ENCODE results near the gene TSHZ1.
A peak's percentile ranks its signal among the peaks of the same experiment; 100 is the strongest.
"Not testable (repeated sequence)": the region's sequence is repeated elsewhere in the genome, so short reads cannot be mapped to it uniquely, and the experiment has no call there.

Gene TSHZ1

DNA sequence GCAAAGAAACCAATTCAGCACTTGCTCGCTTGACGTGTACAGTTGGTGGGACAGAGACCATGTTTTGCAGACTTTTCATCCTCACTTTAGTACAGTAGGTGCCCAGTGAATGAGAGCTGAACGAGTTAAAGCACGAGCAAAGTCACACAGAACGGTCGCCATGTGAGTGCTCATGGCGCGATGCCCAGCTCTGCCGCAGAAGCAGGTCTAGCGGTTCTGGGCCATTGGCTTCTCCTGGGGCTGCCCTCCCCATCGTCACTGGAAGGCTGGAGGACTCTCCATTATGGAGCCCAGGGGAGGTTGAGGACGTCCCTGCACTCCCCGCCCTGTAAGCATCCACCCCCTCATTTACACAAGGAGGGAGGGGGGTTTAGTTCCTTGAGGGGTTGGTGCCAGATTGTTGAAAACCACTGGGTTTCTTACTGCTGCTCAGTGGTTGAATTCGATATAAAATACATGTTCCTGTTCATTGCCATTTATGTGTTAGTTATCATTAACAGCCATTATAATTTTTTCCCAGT is 26.6 kb upstream of the TSHZ1 start:
- DNase-seq (ENCODE audit: low read depth in 2 of 2), result no peak

DNA sequence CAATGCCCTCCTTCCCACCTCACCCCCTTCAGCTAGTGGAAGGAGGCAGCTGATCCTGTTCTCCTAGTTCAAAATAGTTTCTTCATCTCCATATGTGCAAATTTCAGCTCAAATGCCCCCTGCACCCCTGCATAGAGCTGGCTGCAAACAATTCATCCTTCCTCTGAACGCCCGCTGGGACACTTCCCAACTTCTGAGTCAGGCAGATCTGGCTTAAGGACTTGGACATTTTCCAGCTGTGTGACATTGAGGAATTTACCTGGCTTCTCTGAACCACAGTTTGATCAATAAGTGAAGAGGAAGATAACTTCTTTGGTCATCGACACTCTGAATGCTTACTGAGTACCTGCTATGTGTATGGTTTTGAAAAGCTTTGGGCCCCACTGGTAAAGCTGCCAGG is 25.1 kb upstream of the TSHZ1 start:
- DNase-seq (ENCODE audit: low read depth in 2 of 2), result no peak

DNA sequence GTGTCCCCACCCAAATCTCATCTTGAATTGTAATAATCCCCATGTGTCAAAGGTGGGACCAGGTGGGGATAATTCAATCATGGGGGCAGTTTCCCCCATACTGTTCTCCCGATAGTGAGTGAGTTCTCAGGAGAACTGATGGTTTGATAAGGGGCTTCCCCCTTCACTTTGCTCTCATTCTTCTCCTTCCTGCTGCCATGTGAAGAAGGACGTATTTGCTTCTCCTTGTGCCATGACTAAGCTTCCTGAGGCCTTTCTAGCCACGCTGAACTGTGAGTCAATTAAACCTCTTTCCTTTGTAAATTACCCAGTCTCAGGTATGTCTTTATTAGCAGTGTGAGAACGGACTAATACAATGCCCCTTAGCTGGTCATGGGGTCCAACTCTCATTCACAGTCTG is 22.9 kb upstream of the TSHZ1 start:
- not testable (repeated sequence) for DNase-seq (ENCODE audit: low read depth in 2 of 2)

DNA sequence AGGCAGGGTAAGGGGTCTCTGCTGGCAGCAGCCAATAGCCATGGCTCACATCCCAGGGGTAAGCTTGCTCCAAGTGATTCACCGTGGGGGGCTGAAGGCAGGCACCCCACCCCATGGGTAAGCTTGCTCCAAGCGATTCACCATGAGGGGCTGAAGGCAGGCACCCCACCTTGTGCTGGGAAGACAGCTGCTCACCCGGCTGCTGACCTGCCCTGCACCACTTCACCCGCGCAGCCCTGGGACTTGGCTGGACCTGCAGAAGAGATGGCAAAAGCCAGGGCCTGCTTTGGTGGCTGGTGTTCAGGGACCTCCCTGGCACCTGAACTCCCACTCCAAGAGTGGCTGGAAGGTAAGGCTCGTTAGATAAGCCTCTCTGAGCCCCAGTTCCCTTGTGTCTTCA is 20.9 kb upstream of the TSHZ1 start:
- no peak for DNase-seq (ENCODE audit: low read depth in 2 of 2)

DNA sequence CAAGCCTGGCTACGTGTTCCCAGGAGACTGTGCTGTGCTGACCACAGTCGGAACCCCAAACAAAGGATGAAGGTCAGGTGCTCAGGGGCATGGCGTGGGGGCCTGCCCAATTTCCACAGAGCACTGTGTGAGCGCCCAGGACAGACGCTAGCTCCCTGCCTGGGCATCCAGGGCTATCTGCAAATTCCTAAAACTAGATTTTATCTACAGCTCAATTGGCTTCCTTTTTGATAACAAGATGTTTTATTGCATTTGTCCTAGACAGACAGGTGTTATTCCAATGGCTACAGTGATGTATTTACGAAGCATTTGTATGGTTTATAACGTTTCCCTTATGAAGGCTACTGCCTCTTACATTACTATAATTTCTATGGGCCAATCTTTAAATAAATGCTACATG is 17.7 kb upstream of the TSHZ1 start:
- DNase-seq (ENCODE audit: low read depth in 2 of 2), result no peak

DNA sequence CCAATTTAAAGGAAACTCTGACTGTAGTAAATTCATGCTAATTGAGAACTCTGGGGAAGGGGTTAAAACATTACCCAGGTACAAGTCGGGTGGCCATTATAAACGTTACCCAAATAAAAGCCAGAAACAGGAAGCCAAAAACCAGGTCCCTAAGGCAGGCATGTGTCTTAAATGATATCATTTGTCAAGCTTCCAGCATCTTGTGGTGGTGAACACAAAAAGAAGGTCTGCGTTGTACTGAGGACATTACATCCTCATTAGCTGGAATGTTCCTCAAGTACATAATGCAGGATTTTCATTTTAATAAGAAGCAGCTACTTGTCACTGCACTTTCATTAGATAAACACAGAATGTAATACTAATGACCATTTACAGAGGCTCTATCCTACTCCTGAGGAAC is 12.6 kb upstream of the TSHZ1 start:
- no peak for DNase-seq (ENCODE audit: low read depth in 2 of 2)

DNA sequence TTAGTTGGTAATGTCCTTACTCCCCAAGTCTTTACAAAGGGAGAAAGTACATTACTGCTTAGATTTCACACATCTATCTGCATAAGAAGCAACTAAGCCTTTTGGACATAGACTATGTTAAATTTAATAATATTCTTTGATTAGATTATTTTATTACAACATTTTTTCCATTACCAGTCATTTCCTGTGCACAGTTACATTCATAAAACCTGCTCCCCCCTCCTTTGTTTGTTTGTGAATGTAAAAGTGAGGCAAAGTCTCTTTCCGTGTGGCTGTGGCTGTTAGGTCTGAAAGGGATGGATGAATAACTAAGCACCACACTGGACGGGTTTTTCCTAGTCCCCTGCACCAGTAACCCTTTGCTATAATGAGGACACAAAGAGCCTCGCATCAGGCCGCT is 11.3 kb upstream of the TSHZ1 start:
- no peak for DNase-seq (ENCODE audit: low read depth in 2 of 2)

DNA sequence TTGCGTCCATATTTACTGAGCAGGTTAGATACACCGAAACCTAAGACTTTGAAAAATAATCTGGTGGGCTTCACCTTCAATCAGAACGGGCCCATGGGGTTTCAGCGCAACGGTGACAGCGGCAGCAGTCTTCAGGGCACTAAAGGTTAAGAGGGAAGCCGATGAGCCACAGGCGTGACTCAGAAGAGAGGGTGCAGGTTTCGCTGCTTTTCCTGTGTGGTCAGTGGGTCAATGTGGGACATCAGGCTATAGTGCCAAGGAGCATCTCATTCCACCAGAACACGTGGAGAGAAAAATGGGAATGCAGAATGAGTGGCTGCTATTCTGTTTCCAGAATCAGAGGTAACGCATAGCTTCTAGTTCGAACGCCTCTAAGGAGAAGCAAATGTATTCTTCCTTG is 10.5 kb upstream of the TSHZ1 start:
- DNase-seq (ENCODE audit: low read depth in 2 of 2), result no peak

DNA sequence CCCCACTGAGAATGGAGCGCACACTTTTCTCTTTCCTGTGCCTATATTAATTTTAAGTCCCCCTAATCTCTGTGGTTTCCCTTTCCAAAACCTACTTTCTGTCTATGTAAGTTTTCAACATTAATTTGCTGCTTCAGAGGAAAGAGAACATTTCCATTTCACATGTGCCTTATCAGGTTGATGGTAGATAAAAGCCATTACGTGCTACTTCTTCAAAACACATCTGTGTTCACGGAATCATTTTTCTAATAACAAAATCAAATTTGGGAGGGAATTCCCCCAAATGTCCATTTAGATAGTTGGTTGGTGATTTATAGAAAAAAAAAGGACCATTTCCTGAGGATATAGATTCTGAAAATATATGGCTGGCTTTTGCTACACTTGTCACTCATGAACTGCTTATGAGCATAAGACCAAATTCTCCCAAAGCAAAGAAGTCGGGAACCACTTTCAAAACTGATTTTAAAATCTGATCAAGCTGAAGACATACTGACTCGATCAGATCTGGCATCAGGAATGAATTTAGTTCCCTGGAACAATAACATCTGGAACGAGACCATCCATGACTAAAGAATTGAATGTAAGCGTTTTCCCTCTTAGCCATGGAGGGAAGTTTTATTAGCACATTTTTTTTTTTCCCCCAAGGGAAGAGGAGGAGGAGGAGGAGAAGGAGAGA is 9.9 kb upstream of the TSHZ1 start:
- no peak for DNase-seq (ENCODE audit: low read depth in 2 of 2)

DNA sequence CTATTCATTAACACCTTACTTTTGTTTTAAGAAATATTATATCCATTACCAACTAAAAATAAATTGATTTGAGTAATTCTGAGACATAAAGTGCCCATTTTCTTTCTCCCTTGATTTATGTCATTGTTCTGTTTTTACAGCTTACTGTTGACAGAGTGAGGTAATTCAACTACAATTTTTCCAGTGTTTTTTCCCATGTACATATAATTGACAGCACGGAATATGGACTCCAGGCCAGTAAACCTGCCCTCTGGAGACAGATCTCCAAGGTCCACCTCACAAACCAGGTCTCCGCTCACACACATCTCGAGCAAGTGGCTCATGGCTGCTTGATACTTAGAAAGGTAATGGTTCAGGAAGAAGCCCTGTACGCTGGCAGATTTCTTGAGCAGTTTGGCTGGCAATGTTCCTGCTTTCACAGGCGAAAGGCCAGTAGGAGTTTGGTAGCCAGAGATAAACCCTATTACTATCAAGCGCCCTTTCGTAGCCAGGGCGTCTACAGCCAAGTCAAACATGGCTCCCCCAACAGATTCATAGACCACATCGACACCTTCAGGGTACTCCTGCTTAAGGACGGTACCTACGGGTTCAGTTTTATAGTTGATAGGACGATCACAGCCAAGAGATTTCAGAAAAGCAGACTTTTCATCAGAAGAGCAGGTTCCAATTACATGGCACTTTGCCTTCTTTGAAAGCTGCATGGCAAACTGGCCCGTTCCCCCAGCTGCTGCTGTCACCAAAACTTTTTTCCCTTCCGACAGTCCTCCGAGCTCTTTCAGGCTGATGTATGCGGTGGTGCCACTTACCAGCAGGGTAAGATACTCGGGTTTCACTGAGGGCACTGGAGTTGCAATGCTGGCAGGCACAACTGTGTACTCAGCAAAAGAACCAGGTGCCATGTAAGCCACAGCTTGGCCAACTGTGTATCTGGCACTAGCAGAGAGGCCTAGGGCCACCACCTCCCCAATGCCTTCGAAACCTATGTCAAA is 9.0 kb upstream of the TSHZ1 start:
- DNase-seq (ENCODE audit: low read depth in 2 of 2), result no peak

DNA sequence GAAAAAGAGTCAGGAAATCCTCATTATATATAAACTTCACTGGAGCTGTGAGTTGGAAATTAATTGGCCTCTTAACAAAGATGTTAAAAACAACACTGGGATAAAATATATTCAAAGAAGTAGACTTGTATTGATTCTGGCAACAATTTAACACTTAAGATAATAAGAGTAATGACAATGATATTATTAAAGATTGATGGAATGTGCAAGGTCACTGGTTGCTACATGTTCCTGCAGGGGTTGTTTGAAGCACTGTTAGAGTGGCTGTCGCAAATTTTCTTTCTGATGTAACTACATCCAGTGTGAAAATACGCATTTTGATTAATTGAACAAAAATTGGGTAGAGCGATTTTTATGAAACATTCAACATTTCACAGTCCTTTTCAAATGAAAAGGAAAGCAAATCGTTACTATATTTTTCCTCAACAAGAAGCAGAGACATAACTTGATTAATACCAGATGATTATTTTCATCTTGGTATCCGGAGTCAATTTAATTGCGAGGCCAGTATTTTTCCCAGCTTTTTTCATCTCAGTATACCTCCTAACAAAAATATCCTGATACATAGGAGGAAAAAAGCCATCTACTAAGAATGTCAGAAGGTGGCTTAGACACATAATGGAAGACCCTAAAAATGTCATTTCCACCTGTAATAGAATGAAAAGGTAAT is 7.8 kb upstream of the TSHZ1 start:
- no peak for DNase-seq (ENCODE audit: low read depth in 2 of 2)

DNA sequence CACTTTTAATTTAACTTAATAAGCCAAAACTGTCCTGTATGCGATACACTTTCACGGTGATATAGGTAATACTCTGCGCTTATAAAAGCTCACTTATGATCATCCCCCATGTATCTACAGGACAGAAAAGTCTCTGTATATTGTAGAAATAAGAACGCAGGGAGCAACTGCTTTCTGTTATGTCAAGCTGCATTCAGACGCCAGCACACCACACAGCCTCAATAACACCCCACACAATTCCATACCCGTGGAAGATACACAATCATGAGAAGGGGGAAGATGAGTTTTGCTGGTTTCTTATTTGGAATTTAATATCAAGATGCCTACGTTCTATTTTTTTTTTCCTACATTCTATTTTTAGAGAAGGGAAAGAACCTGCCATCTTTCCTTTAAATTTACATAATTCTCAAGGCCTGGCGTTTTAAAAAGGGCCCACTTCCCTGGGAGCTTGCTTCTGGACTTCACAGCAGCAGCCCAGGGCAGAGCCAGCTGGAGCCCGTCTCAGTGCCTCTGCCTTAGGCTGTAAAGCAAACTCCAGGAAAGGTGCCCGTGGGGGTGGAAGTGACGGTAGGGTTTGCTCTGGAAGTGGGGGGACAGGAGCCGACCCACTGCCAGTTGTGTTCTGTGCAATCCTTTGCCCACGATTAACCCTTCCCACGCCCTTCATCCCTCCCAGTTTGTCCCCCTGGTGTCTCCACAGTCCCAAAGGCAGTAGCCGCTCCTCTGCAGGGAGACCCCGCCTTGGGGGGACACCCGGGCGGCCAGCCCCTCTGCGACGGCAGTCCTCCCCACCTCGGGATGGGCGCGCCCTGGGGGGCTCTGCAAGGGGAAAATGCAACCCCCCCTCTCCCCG is 7.0 kb upstream of the TSHZ1 start:
- no peak for DNase-seq (ENCODE audit: low read depth in 2 of 2)

DNA sequence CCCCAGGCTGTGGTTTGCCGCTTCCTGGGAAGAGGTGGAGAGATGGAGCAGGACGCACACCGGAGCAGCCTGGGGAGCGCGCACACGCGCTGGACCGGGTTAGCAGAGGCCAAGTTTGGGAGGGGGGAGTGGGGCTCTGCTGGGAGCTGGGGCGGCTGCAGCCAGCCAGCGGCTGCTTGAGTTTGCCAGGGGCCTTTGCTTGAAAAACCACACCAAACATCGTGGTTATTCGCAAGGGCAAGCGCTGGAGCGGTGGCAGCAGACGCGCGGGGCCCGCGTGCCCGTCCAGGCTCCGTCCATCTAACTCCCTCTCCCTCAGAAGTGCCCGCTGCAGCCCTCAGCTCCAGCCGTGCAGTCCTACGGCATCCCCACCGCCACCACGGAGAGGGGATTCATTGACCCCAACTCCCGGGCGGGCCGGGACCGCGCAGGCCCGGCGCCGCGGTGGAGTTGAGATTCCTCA is 6.3 kb upstream of the TSHZ1 start:
- DNase-seq (ENCODE audit: low read depth in 2 of 2), result no peak

DNA sequence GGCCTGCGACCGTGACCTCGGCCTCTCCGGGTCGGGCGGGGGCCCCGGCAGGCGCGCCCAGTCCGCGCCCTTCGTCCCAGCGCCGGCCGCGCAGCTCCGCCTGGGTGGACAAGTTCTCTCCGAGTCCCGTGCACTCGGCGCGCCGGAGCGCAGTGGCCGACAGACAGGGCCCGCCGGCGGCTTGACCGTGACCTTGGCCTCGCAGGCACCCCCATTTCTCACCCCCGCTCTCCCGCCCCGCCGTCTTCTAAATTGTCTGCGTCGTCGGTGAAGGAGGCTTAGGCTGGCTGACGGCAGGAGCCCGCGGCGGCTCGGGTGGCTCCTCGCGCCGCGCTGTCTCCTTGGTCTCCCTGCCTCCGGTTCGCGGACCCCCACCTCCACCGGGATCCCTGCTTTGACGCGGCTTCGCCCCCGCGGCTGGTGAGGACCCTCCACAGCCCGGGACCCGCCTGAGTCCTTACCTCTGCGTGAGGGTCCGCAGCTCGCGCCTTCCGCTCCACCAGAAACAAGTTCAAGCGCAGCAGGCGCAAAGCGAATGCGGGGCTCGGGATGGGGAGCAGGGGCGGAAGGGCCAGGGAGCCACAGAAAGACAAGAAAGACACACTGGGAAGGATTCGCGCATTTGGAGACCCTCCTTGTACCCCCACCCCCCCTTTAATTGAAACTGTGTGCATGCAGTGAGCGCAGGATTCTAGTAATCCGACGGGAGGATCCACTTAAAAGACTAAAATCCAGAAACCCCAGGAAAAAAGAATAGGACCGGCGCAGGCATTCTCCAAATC is 5.7 kb upstream of the TSHZ1 start:
- no peak for DNase-seq (ENCODE audit: low read depth in 2 of 2)

DNA sequence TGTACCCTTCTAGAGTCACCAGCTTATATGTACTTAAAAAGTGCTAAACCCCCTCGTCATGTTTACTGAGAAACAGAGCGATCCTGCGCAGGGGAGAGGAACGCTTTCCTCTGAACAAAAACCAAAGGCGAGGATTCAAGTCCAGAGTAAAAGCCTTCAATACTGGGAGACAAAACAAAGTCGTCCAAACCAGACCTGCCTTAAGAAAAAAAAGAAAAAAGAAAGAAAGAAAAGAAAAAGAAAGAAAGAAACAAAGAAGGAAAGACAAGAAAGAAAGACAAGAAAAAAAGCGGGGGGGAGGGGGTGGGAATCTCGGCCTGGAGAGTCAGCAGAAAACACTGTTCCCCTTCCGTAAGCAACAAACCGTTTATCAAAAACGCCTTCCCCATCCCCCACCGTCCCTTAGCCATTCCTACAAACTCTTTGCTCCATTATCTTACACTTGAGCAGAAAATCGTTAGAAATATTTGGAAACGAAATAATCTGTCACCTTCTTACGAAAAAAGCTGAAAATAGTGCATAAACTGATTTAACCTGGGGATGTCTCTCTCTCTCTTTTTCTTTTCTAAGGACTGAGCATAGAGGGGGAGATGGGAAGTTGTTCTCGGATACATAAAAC is 5.0 kb upstream of the TSHZ1 start:
- DNase-seq (ENCODE audit: low read depth in 2 of 2), result no peak

DNA sequence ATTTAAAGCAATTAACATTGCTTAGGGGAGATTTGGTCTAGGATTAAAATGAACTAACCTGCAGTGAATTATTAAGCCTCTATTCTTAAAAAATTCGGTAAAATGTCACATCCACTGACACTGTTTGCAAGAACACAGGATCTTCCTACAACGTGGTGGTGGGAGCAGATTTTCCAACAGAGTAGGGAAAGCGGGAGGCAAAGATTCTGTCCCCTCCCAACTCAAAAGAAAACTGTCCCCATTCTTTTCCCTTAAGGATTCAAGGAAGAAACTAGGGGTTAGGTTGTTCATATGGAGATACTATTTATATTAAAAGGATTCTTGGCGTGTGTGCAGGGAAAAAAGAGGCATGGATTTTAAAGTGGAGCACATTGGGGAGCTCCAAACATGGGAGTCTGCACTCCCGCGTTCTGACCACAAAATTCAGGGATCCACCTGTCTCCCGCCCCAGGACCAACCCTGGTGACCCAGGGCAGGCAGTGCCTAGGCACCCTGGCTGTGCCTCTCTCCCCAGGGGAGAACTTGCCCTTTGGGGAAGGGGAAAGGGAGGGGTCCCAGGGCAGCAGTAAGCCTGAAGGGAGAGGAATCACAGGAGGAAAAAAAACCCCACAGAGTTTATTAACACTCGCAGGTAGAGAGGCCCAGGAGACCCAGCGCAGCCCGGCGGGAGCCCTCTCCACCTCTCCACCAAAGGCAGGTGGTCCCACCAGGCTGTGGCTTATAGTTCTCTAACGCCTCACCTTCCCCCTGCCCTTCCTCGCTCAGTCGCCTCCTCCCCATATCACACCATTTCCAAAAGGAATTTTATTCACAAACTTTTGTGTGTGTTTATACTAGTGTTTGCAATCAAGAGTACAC is 3.9 kb upstream of the TSHZ1 start:
- DNase-seq (ENCODE audit: low read depth in 2 of 2), result no peak

DNA sequence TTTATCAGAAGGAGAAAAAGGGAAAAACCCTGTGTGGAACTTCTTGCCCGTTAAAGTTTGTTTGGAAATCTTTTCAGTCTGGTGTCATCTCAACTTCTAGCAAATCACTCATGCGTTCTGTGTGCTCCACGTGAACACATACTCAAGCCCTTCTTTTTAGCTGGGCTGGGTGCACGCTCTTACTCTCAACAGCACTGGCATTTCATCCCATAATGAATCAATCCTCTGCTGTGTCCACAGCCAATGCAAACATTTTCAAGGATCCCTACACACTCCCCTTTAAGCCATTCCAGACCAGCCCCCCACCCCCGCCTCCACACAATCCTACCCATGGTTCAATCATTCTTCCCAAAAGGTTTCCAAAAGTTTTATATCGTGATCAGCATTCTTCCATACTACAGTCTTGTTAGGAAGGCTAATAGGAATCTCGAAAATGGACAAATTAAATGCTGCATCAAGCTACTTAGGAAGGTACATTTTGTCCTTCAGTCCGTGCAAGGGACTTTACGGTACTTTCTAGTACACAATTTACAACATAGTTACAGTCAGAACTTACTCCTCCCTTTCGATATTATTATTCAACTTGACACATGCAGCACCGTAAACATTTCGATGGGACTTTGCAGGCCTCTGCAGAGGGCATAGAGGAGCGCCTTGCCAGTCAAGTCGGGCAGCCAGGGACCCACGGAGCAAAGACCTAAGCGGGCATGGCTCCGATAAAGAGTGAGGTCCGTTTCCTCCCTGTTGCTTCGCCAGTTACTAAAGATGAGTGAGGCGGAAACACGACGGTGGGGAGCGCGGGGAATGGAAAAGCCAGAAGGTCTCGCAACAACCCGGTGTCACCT is 3.1 kb upstream of the TSHZ1 start:
- DNase-seq (ENCODE audit: low read depth in 2 of 2), result no peak

DNA sequence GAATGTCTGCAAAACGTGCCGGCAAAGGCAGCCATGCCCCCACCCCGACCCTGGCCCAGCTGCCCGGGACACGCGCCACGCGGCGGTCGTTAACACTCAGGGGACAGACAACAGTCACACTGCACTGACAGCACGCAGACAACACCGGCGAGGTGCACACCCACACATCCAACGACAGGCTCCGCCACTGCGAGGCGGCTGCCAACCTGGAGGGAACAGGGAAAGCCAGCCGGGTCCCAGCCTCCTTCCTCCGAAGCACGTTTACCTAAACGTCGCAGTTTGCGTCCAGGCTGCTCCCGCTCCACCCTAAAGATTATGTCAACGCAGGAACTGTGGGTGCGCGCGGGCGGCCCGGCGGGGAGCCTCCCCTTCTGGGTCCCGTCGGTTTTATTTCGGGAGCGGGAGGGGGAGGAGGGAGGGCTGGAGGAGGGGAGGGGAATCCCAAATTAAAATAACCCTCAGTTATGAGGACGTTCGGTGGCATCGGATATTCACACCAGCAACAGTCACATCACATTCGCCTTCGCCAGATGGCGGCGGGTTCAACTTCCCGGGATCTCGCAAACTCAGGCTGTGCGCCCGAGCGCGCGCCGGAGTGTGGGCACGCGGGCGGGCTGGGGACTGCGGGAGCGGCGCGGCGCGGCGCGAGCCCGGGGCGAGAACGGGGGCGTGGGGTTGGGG is 2.3 kb upstream of the TSHZ1 start:
- peak in 1 of 2 donors; percentile 35 for DNase-seq (ENCODE audit: low read depth in 2 of 2)

Data from activated CD4-positive, alpha-beta T cell treated with anti-CD3 and anti-CD28 coated beads for 24 hours (primary cell).